GM12878 (cell line): ENCODE measurements around the gene PPP2R5C.

ENCODE experiments used
- EZH2 ChIP-seq: IDR thresholded peaks from 2 replicates; pipeline ENCODE4 v1.6.1; 2012; ENCODE audit warnings: low read depth, mild to moderate bottlenecking, control low read depth, inconsistent platforms, low read length, borderline replicate concordance; ENCODE audit not compliant: control insufficient read depth
- SRF ChIP-seq, 2 experiments: IDR thresholded peaks; 2 replicates each; pipeline ENCODE4 v1.6.1; 2011; ENCODE audit warnings: low read depth in 2 of 2, low read length in 2 of 2, mild to moderate bottlenecking in 1 of 2, moderate library complexity in 1 of 2
- TF ChIP-seq, protein P1 (sequence below), 3 experiments: IDR thresholded peaks in 2 of 3; conservative IDR thresholded peaks in 1 of 3; 2 replicates each; pipeline ENCODE4 v1.5.1; 2011; ENCODE audit warnings: low read depth in 3 of 3, low read length in 3 of 3, mild to moderate bottlenecking in 3 of 3, control low read depth in 2 of 3, moderate library complexity in 2 of 3, inconsistent platforms in 1 of 3, mixed read lengths in 1 of 3; ENCODE audit not compliant: control insufficient read depth in 2 of 3, insufficient read depth in 1 of 3; ENCODE audit errors: extremely low read depth in 1 of 3
- TF ChIP-seq, protein P2 (sequence below): fragments of 450-650 bp; IDR thresholded peaks from 2 replicates; pipeline ENCODE4 v1.6.1; 2016; ENCODE audit warnings: mild to moderate bottlenecking, moderate library complexity, borderline replicate concordance

DNA sequence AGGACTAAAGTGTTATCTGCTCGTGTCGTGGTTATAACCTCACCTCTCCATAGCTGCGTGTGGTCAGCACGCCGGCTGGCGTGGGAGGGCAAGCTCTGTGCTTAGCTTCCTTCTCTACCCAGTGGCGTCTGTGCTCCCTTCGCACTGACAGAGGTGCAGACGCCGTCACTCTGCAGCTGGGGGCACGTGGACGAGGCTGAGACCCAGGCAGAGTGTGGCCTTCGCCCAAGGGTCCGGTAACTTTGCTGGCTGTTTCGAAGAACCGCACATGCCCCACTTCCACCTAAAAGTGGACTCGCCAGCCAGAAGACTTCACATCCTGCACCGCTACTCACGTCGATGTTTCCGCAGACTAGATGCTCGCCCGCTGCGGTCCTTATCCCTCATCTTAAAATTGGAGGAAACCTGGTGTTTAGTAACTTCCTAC is 166.9 kb downstream of the PPP2R5C start:
- no peak for TF ChIP-seq EZH2
- TF ChIP-seq SRF (IDR thresholded peaks at IDR 0.05; ENCODE audit: low read depth in 2 of 2, low read length in 2 of 2) = no peak
- TF ChIP-seq, protein P1, sequence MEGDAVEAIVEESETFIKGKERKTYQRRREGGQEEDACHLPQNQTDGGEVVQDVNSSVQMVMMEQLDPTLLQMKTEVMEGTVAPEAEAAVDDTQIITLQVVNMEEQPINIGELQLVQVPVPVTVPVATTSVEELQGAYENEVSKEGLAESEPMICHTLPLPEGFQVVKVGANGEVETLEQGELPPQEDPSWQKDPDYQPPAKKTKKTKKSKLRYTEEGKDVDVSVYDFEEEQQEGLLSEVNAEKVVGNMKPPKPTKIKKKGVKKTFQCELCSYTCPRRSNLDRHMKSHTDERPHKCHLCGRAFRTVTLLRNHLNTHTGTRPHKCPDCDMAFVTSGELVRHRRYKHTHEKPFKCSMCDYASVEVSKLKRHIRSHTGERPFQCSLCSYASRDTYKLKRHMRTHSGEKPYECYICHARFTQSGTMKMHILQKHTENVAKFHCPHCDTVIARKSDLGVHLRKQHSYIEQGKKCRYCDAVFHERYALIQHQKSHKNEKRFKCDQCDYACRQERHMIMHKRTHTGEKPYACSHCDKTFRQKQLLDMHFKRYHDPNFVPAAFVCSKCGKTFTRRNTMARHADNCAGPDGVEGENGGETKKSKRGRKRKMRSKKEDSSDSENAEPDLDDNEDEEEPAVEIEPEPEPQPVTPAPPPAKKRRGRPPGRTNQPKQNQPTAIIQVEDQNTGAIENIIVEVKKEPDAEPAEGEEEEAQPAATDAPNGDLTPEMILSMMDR (IDR thresholded peaks at IDR 0.05 in 2 of 3, conservative IDR thresholded peaks at IDR 0.05 in 1 of 3; ENCODE audit: control insufficient read depth in 2 of 3, extremely low read depth in 1 of 3, insufficient read depth in 1 of 3, low read depth in 3 of 3, low read length in 3 of 3) = no peak
- TF ChIP-seq, protein P2, sequence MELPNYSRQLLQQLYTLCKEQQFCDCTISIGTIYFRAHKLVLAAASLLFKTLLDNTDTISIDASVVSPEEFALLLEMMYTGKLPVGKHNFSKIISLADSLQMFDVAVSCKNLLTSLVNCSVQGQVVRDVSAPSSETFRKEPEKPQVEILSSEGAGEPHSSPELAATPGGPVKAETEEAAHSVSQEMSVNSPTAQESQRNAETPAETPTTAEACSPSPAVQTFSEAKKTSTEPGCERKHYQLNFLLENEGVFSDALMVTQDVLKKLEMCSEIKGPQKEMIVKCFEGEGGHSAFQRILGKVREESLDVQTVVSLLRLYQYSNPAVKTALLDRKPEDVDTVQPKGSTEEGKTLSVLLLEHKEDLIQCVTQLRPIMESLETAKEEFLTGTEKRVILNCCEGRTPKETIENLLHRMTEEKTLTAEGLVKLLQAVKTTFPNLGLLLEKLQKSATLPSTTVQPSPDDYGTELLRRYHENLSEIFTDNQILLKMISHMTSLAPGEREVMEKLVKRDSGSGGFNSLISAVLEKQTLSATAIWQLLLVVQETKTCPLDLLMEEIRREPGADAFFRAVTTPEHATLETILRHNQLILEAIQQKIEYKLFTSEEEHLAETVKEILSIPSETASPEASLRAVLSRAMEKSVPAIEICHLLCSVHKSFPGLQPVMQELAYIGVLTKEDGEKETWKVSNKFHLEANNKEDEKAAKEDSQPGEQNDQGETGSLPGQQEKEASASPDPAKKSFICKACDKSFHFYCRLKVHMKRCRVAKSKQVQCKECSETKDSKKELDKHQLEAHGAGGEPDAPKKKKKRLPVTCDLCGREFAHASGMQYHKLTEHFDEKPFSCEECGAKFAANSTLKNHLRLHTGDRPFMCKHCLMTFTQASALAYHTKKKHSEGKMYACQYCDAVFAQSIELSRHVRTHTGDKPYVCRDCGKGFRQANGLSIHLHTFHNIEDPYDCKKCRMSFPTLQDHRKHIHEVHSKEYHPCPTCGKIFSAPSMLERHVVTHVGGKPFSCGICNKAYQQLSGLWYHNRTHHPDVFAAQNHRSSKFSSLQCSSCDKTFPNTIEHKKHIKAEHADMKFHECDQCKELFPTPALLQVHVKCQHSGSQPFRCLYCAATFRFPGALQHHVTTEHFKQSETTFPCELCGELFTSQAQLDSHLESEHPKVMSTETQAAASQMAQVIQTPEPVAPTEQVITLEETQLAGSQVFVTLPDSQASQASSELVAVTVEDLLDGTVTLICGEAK = no peak
